SK-N-MC (cell line): ENCODE measurements around the gene COPZ2.

Experiments used
- EZH2 ChIP-seq: fragments of 200-600 bp; sonication (generic); IDR thresholded peaks from one replicate; pipeline ENCODE4 v1.6.1; 2017; ENCODE audit warnings: antibody characterized with exemption
- POLR2AphosphoS5 ChIP-seq: IDR thresholded peaks from 2 replicates; pipeline ENCODE4 v1.6.1; 2012; ENCODE audit warnings: mild to moderate bottlenecking, low read depth, low read length, borderline replicate concordance

DNA sequence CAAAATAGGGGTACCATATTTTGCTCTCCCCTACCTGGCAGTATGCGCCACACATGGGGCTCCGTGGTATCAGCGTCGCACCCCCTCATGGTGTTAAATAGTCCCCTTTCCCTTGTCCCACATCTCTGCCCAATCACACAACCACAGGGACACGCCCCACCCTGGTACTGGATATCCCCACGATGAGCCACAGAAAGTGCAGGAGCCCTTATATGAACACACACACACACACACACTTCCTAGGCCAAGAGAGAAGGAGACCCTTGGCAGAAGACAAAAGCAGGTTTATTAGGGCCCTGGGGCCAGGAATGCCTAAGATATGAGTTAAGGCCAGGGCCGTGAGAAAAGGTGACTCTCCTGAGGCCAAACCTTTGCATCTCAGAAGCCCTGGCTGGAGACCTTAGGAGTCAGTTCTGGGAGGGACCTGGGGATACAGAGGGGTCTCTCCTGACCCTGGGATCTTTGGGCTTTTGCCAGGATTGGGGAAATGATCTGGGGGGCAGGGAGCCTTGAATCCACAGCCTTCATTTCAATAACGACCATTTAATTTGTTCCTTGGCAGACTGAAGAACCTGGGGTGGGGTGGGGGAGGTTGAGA is 11.6 kb downstream of the COPZ2 start:
- TF ChIP-seq POLR2AphosphoS5 (no peak), EZH2 (no peak)
